HG02870 (cell line): ENCODE data around the gene FGF22.
"Not testable (repeated sequence)": the region's sequence is repeated elsewhere in the genome, so short reads cannot be mapped to it uniquely, and the experiment has no call there.

Source experiments
- ATAC-seq: cut with Tn5 transposase; IDR thresholded peaks from one replicate; pipeline ENCODE4 v1.9.1; 2021; ENCODE audit warnings: mild to moderate bottlenecking, moderate library complexity; ENCODE audit not compliant: unreplicated experiment

The FGF22 gene

GRCh38 chr19:605061-605971 lies 34.4 kb upstream of the FGF22 start:
- not testable (repeated sequence) for ATAC-seq

GRCh38 chr19:607301-608154 lies 32.2 kb upstream of the FGF22 start:
- ATAC-seq: no peak

- ATAC-seq: no peak
Measured at GRCh38 chr19:608155-609003, 31.3 kb upstream of the FGF22 start.

GRCh38 chr19:609004-609346 lies 30.7 kb upstream of the FGF22 start:
- no peak for ATAC-seq

- ATAC-seq: no peak
Measured at GRCh38 chr19:610071-610800, 29.4 kb upstream of the FGF22 start.

GRCh38 chr19:610801-611480 lies 28.7 kb upstream of the FGF22 start:
- ATAC-seq: no peak

- ATAC-seq: no peak
Measured at GRCh38 chr19:611481-611868, 28.2 kb upstream of the FGF22 start.

- ATAC-seq: no peak
Measured at GRCh38 chr19:612941-613340, 26.7 kb upstream of the FGF22 start.

GRCh38 chr19:613732-614567 lies 25.7 kb upstream of the FGF22 start:
- no peak for ATAC-seq

- ATAC-seq: no peak
Measured at GRCh38 chr19:615619-616018, 24.1 kb upstream of the FGF22 start.

- ATAC-seq: no peak
Measured at GRCh38 chr19:616062-616700, 23.5 kb upstream of the FGF22 start.

- ATAC-seq: no peak
Measured at GRCh38 chr19:616747-617526, 22.7 kb upstream of the FGF22 start.

GRCh38 chr19:617551-618246 lies 22.0 kb upstream of the FGF22 start:
- ATAC-seq: no peak

GRCh38 chr19:618247-618619 lies 21.4 kb upstream of the FGF22 start:
- no peak for ATAC-seq

GRCh38 chr19:618674-619285 lies 20.9 kb upstream of the FGF22 start:
- ATAC-seq: no peak

- ATAC-seq: no peak
Measured at GRCh38 chr19:619286-620002, 20.2 kb upstream of the FGF22 start.
